Loucy (cell line): ENCODE data around the gene ZNF761.

Source experiments
- H2AFZ ChIP-seq: fragments of 200-600 bp; sonication (generic); 2 replicates; pipeline ENCODE4 v1.6.0; 2016; ENCODE audit warnings: antibody characterized with exemption, mild to moderate bottlenecking, low read length, moderate library complexity
- H3F3A ChIP-seq: fragments of 200-600 bp; 2 replicates; pipeline ENCODE4 v1.6.0; 2016; ENCODE audit warnings: antibody characterized with exemption, low read depth, mild to moderate bottlenecking
- H3K27me3 ChIP-seq: fragments of 200-600 bp; sonication (generic); 2 replicates; pipeline ENCODE4 v1.6.1; 2014; ENCODE audit warnings: low read length, mild to moderate bottlenecking; ENCODE audit not compliant: insufficient read depth, poor library complexity, severe bottlenecking
- H3K36me3 ChIP-seq: fragments of 200-600 bp; sonication (generic); 2 replicates; pipeline ENCODE4 v1.6.1; 2016; ENCODE audit warnings: low read length; ENCODE audit not compliant: insufficient read depth
- H3K4me1 ChIP-seq: fragments of 200-600 bp; sonication (generic); 2 replicates; pipeline ENCODE4 v1.5.1; 2014; ENCODE audit warnings: low read length, mild to moderate bottlenecking; ENCODE audit not compliant: insufficient read depth, poor library complexity, severe bottlenecking
- H3K4me2 ChIP-seq: fragments of 200-600 bp; sonication (generic); 2 replicates; pipeline ENCODE4 v1.6.0; 2014; ENCODE audit warnings: antibody characterized with exemption, low read length, low read depth, mild to moderate bottlenecking; ENCODE audit not compliant: poor library complexity, severe bottlenecking
- H3K4me3 ChIP-seq: fragments of 200-600 bp; sonication (generic); 2 replicates; pipeline ENCODE4 v1.5.1; 2014; ENCODE audit warnings: low read length, mild to moderate bottlenecking, mixed read lengths; ENCODE audit not compliant: poor library complexity, severe bottlenecking
- H3K79me2 ChIP-seq: fragments of 200-600 bp; sonication (generic); 2 replicates; pipeline ENCODE4 v1.6.1; 2014; ENCODE audit warnings: low read length; ENCODE audit not compliant: insufficient read depth
- H3K9ac ChIP-seq: fragments of 200-600 bp; sonication (generic); 2 replicates; pipeline ENCODE4 v1.6.0; 2014; ENCODE audit warnings: mild to moderate bottlenecking, low read depth, low read length, moderate library complexity; ENCODE audit not compliant: poor library complexity, severe bottlenecking
- H3K9me2 ChIP-seq: fragments of 200-600 bp; sonication (generic); replicated peaks from 2 replicates; pipeline ENCODE4 v1.6.1; 2016; ENCODE audit warnings: low read depth, low read length, mixed read lengths
- H3K9me3 ChIP-seq: fragments of 200-600 bp; sonication (generic); 2 replicates; pipeline ENCODE4 v1.6.1; 2014; ENCODE audit warnings: mild to moderate bottlenecking, antibody characterized with exemption, low read length, low read depth; ENCODE audit not compliant: insufficient read depth
- H4K20me1 ChIP-seq: fragments of 200-600 bp; sonication (generic); 2 replicates; pipeline ENCODE4 v1.6.0; 2014; ENCODE audit warnings: antibody characterized with exemption, low read length, mild to moderate bottlenecking; ENCODE audit not compliant: insufficient read depth, poor library complexity, severe bottlenecking
- CTCF ChIP-seq: fragments of 200-600 bp; sonication (generic); conservative IDR thresholded peaks from 2 replicates; pipeline ENCODE4 v1.5.1; 2014; ENCODE audit warnings: mild to moderate bottlenecking, antibody characterized with exemption, low read length
- EZH2phosphoT487 ChIP-seq: fragments of 200-600 bp; IDR thresholded peaks from 2 replicates; pipeline ENCODE4 v1.6.1; 2018; ENCODE audit warnings: antibody characterized with exemption, mild to moderate bottlenecking, moderate library complexity, borderline replicate concordance

Gene ZNF761

DNA sequence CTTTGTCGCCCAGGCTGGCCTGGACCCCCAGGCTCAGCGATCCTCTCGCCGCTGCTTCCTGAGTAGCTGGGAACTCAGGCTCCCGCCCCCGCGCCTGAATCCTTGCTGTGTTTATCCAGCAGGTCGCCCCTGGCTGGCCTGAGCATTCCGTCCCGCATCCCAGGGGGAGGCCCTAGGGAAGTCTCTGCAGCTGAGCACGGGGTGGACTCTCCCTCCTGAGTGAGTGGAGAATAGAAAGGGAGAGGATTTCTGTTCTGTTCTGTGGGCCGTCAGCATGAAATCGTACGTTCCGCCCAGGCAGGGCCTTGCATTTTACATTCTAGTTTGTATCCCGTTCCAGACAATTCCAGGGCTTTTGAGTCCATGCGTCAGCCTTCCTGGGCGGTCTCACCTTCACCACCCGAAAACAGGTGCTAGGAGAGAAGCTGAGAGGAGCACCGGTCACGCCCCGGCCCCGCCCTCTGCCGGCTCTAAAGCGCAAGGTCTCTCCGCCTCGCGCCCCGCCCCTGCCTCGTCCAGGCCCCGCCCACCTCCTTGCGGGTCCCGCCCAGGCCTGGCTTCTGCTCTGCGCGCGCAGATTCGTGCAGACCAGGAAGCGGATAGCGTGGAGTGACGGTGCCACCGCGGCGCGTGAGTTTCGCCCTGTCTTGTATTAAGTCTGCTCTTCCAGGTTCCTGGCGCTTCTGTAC lies at the start of gene ZNF761:
TSS of gene ZNF761 (plus strand) at position 586 of the 689 bp plus-strand sequence. CDS start 15,285 bp downstream, outside the sequence.
- peak within 1 kb of the TSS; percentile 88 for H3K9ac ChIP-seq
- H3K79me2 ChIP-seq: peaks cover 18% of the 10 kb centered on the region; the same call in 1 of the 2 replicates
- no peak for TF ChIP-seq EZH2phosphoT487
- no peak for TF ChIP-seq CTCF
- peaks cover 5% of the 10 kb centered on the region for H3K4me1 ChIP-seq
- no peaks in the 10 kb centered on the region for H3K9me2 ChIP-seq
- no peaks in the 10 kb centered on the region for H3K36me3 ChIP-seq
- H3K27me3 ChIP-seq: no peaks in the 10 kb centered on the region
- H3F3A ChIP-seq: no peaks in the 10 kb centered on the region
- H3K4me3 ChIP-seq: peak within 1 kb of the TSS; percentile 88
- H2AFZ ChIP-seq: peak within 1 kb of the TSS; percentile 88
- no peaks in the 10 kb centered on the region for H4K20me1 ChIP-seq
- no peaks in the 10 kb centered on the region for H3K9me3 ChIP-seq
- peak within 1 kb of the TSS; percentile 86 for H3K4me2 ChIP-seq

DNA sequence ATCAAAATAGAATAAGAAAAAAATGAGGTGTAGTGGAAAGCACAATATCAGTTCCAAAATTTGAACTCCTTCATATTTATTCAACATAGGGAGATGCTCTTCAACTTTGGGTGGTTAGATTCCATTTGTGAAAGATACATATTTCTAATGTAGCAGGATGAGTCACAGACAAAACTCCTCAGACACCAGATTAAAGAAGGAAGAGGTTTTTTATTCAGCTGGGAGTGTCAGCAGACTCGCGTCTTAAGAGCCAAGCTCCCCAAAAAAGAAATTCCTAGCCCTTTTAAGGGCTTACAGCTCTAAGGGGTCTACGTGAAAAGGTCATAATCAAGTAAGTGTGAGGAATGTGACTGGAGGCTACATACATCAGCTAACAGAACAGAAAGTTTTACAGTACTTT lies 43.6 kb upstream of the ZNF761 start:
- no peak overlapping the region for H2AFZ ChIP-seq
- H3K9ac ChIP-seq: no peak overlapping the region
- H3K79me2 ChIP-seq: no peaks in the 10 kb centered on the region
- H3K27me3 ChIP-seq: no peaks in the 10 kb centered on the region
- no peak overlapping the region for H3K4me3 ChIP-seq
- H3K4me2 ChIP-seq: no peak overlapping the region
- H4K20me1 ChIP-seq: no peaks in the 10 kb centered on the region
- H3K9me3 ChIP-seq: peaks cover under 1% of the 10 kb centered on the region; the same call in 1 of the 2 replicates
- no peaks in the 10 kb centered on the region for H3K36me3 ChIP-seq
- H3F3A ChIP-seq: no peaks in the 10 kb centered on the region
- no peak for TF ChIP-seq EZH2phosphoT487
- TF ChIP-seq CTCF: no peak
- no peaks in the 10 kb centered on the region for H3K9me2 ChIP-seq
- no peaks in the 10 kb centered on the region for H3K4me1 ChIP-seq

DNA sequence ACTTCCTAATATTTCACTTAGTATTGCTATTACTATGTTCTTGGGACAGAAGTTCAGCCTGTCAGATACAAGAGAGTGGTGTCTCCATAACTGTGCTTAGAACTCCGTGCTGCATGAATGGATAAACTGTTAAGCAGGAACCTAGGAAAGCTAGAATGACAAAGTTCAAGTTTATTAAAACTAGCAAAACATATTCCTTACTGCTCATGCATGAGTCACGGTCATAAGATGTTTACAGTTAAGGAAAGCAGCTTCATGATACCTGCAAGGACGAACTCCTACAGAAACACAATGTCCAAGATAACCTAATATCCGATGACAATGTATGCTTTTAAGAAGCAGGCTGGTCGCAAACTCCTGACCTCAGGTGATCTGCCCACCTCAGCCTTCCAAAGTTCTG lies 42.9 kb upstream of the ZNF761 start:
- Histone ChIP-seq H3K9ac (no peak overlapping the region), H2AFZ (no peak overlapping the region), H3K36me3 (no peaks in the 10 kb centered on the region), H3K4me3 (no peak overlapping the region), H3K4me1 (no peaks in the 10 kb centered on the region), H3K4me2 (no peak overlapping the region), H3K9me2 (no peaks in the 10 kb centered on the region), H3K27me3 (no peaks in the 10 kb centered on the region), H3K79me2 (no peaks in the 10 kb centered on the region), H3F3A (no peaks in the 10 kb centered on the region), H4K20me1 (no peaks in the 10 kb centered on the region), H3K9me3 (no peaks in the 10 kb centered on the region; the same call in 1 of the 2 replicates)
- no peak for TF ChIP-seq EZH2phosphoT487
- TF ChIP-seq CTCF: no peak
